OCI-LY7 (cell line): Measurements from ENCODE around the gene DPT. TPM values are rescaled to one million over a fixed set of nuclear protein-coding genes. Genes with fewer than 3 reads are reported as not detected.

ENCODE experiments used
- BruUV-seq: library from RNA; stranded (reverse); fragments of 400-500 nt; replicated peaks from 2 replicates; lab custom pipeline; 2021; lab: Mats Ljungman, UMichigan
- CTCF ChIA-PET: fragments of 300-600 bp; sonication (Branson Sonifier 250); formaldehyde crosslinking; loops from one replicate; lab custom pipeline; 2022; ENCODE audit warnings: antibody characterized with exemption; ENCODE audit not compliant: unreplicated experiment; lab: Charles Lee
- POLR2A ChIA-PET: fragments of 300-600 bp; sonication (Branson Sonifier 250); formaldehyde crosslinking; loops from one replicate; lab custom pipeline; 2022; ENCODE audit warnings: antibody characterized with exemption; lab: Charles Lee
- DNase-seq: peaks from one replicate; pipeline ENCODE4 v3.0.0-alpha.2; 2015; ENCODE audit warnings: low spot score
- H2AFZ ChIP-seq: fragments of 200-600 bp; sonication (generic), shearing (Covaris generic); 2 replicates; pipeline ENCODE4 v1.6.1; 2014; ENCODE audit warnings: mild to moderate bottlenecking, antibody characterized with exemption, low read length, moderate library complexity
- H3K27ac ChIP-seq: fragments of 200-600 bp; sonication (generic); 2 replicates; pipeline ENCODE4 v1.5.1; 2014; ENCODE audit warnings: mixed run types, low read depth, mild to moderate bottlenecking, moderate library complexity, low read length, inconsistent platforms; ENCODE audit not compliant: poor library complexity, severe bottlenecking
- H3K36me3 ChIP-seq: fragments of 200-600 bp; sonication (generic); 2 replicates; pipeline ENCODE4 v1.6.1; 2014; ENCODE audit warnings: mild to moderate bottlenecking, antibody characterized with exemption, low read length, moderate library complexity, mixed read lengths; ENCODE audit not compliant: insufficient read depth
- H3K4me1 ChIP-seq: fragments of 200-600 bp; sonication (generic); 2 replicates; pipeline ENCODE4 v1.5.1; 2014; ENCODE audit warnings: mild to moderate bottlenecking, low read length; ENCODE audit not compliant: insufficient read depth, poor library complexity, severe bottlenecking
- H3K4me2 ChIP-seq: fragments of 200-600 bp; sonication (generic); 2 replicates; pipeline ENCODE4 v1.6.1; 2014; ENCODE audit warnings: mild to moderate bottlenecking, low read length
- H3K4me3 ChIP-seq: fragments of 200-600 bp; sonication (generic); 2 replicates; pipeline ENCODE4 v1.5.1; 2014; ENCODE audit warnings: mild to moderate bottlenecking, low read depth, low read length; ENCODE audit not compliant: poor library complexity, severe bottlenecking
- H3K79me2 ChIP-seq: fragments of 200-600 bp; sonication (generic); 2 replicates; pipeline ENCODE4 v1.6.1; 2016; ENCODE audit warnings: low read depth, mild to moderate bottlenecking, low read length, moderate library complexity, mixed read lengths; ENCODE audit not compliant: insufficient read depth
- H3K9me2 ChIP-seq: fragments of 200-600 bp; sonication (generic); 2 replicates; pipeline ENCODE4 v1.6.1; 2016; ENCODE audit warnings: mild to moderate bottlenecking, low read length, mixed read lengths; ENCODE audit not compliant: insufficient read depth
- H3K9me3 ChIP-seq: fragments of 200-600 bp; sonication (generic); 2 replicates; pipeline ENCODE4 v1.6.1; 2014; ENCODE audit warnings: mild to moderate bottlenecking, mixed run types, low read length, mixed read lengths
- H4K20me1 ChIP-seq: fragments of 200-600 bp; sonication (generic); 2 replicates; pipeline ENCODE4 v1.6.1; 2014; ENCODE audit warnings: mild to moderate bottlenecking, antibody characterized with exemption, low read length, moderate library complexity, mixed read lengths; ENCODE audit not compliant: insufficient read depth
- EZH2phosphoT487 ChIP-seq: fragments of 200-600 bp; sonication (generic); IDR thresholded peaks from 2 replicates; pipeline ENCODE4 v1.6.1; 2018; ENCODE audit warnings: low read depth, borderline replicate concordance, mild to moderate bottlenecking, mixed run types, antibody characterized with exemption, low read length, moderate library complexity, mixed read lengths
- intact Hi-C: fragments of 100-400 bp; cut with micrococcal nuclease; formaldehyde crosslinking; loops from one replicate; pipeline ENCODE4 v1.10.0; 2022; ENCODE audit not compliant: unreplicated experiment
- total RNA-seq, 2 experiments: library from RNA; depleted of rRNA in 1 of 2; stranded (reverse); fragments of >200 nt in 1 of 2; shearing (Covaris generic) in 1 of 2; gene quantifications; 2 replicates each; pipeline ENCODE4 v1.2.3, GENCODE V29; 2014 to 2022
- TF ChIP-seq, protein P1 (sequence below): fragments of 200-600 bp; sonication (generic); conservative IDR thresholded peaks from 2 replicates; pipeline ENCODE4 v1.5.1; 2014; ENCODE audit warnings: mild to moderate bottlenecking, antibody characterized with exemption, low read length, moderate library complexity, mixed read lengths

The DPT gene
- total RNA-seq, 2 experiments from 2014 or later: not detected

GRCh38 chr1:168653567-168653966 lies 75.4 kb downstream of the DPT start:
- intact Hi-C loops: no loop called here
- Histone ChIP-seq H3K9me3 (no peaks in the 10 kb centered on the region), H3K4me3 (no peak overlapping the region), H3K36me3 (no peaks in the 10 kb centered on the region), H2AFZ (no peak overlapping the region), H4K20me1 (no peaks in the 10 kb centered on the region), H3K4me1 (no peaks in the 10 kb centered on the region), H3K4me2 (no peak overlapping the region), H3K27ac (no peak overlapping the region), H3K79me2 (no peaks in the 10 kb centered on the region), H3K9me2 (no peaks in the 10 kb centered on the region)
- ChIA-PET POLR2A (no interaction called here), CTCF (no interaction called here)
- no TSS peak for BruUV-seq
- TF ChIP-seq, protein P1, sequence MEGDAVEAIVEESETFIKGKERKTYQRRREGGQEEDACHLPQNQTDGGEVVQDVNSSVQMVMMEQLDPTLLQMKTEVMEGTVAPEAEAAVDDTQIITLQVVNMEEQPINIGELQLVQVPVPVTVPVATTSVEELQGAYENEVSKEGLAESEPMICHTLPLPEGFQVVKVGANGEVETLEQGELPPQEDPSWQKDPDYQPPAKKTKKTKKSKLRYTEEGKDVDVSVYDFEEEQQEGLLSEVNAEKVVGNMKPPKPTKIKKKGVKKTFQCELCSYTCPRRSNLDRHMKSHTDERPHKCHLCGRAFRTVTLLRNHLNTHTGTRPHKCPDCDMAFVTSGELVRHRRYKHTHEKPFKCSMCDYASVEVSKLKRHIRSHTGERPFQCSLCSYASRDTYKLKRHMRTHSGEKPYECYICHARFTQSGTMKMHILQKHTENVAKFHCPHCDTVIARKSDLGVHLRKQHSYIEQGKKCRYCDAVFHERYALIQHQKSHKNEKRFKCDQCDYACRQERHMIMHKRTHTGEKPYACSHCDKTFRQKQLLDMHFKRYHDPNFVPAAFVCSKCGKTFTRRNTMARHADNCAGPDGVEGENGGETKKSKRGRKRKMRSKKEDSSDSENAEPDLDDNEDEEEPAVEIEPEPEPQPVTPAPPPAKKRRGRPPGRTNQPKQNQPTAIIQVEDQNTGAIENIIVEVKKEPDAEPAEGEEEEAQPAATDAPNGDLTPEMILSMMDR: no peak
- no peak for TF ChIP-seq EZH2phosphoT487
- no peak for DNase-seq

GRCh38 chr1:168645721-168646120 lies 83.3 kb downstream of the DPT start:
- DNase-seq: no peak
- H3K27ac ChIP-seq: no peak overlapping the region
- no peaks in the 10 kb centered on the region for H3K36me3 ChIP-seq
- TF ChIP-seq, protein P1: no peak
- TF ChIP-seq EZH2phosphoT487: no peak
- intact Hi-C loops: no loop called here
- ChIA-PET CTCF (no interaction called here), POLR2A (no interaction called here)
- H3K79me2 ChIP-seq: no peaks in the 10 kb centered on the region
- H3K4me2 ChIP-seq: no peak overlapping the region
- BruUV-seq: no TSS peak
- no peaks in the 10 kb centered on the region for H4K20me1 ChIP-seq
- H3K4me1 ChIP-seq: no peaks in the 10 kb centered on the region
- no peak overlapping the region for H2AFZ ChIP-seq
- no peaks in the 10 kb centered on the region for H3K9me2 ChIP-seq
- H3K9me3 ChIP-seq: no peaks in the 10 kb centered on the region
- H3K4me3 ChIP-seq: no peak overlapping the region

Other genes starting within 250 kb of the DPT start
- not detected in 2 replicates for gene XCL2, start 185.2 kb downstream of the DPT start, total RNA-seq (2014; rRNA removed; shearing (Covaris generic))
- gene XCL2, start 185.2 kb downstream of the DPT start, total RNA-seq (2022): not detected in 2 replicates
- not detected in 2 replicates for gene XCL1, start 152.6 kb downstream of the DPT start, total RNA-seq (2014; rRNA removed; shearing (Covaris generic))
- not detected in 2 replicates for gene XCL1, start 152.6 kb downstream of the DPT start, total RNA-seq (2022)